ENCODE measurements around the gene KLHL7.
"Not testable (repeated sequence)": the region's sequence is repeated elsewhere in the genome, so short reads cannot be mapped to it uniquely, and the experiment has no call there.

GRCh38 chr7:23131799-23132198 is 26.2 kb downstream of the KLHL7 start:
- TF ChIP-seq EZH2 (IDR thresholded peaks at IDR 0.05; ENCODE audit: insufficient read depth, poor library complexity, severe bottlenecking); EZH2phosphoT487 (IDR thresholded peaks at IDR 0.05; ENCODE audit: insufficient read depth, low read depth): not testable (repeated sequence)
